Fibroblast of lung (primary cell): ENCODE measurements around the gene KCMF1. TPM values are rescaled to one million over a fixed set of nuclear protein-coding genes. Genes with fewer than 3 reads are reported as not detected.

ENCODE experiments used
- DNase-seq, 2 donors: peaks; one replicate each; pipeline versions ENCODE4 v3.0.0 to v3.0.0-alpha.2; 2010; ENCODE audit warnings: low read depth in 2 of 2
- H2AFZ ChIP-seq: 2 replicates; pipeline ENCODE4 v1.5.1; 2012; ENCODE audit warnings: low read length, control low read depth, inconsistent platforms
- H3K27ac ChIP-seq: 2 replicates; pipeline ENCODE4 v1.5.1; 2011; ENCODE audit warnings: low read length, control low read depth; ENCODE audit not compliant: insufficient read depth
- H3K27me3 ChIP-seq: 2 replicates; pipeline ENCODE4 v1.5.1; 2011; ENCODE audit warnings: mild to moderate bottlenecking, low read length; ENCODE audit not compliant: control insufficient read depth, insufficient read depth
- H3K36me3 ChIP-seq: 2 replicates; pipeline ENCODE4 v1.5.1; 2011; ENCODE audit warnings: low read length; ENCODE audit not compliant: control insufficient read depth, insufficient read depth
- H3K4me1 ChIP-seq: 2 replicates; pipeline ENCODE4 v1.5.1; 2011; ENCODE audit warnings: low read length; ENCODE audit not compliant: control insufficient read depth, insufficient read depth; ENCODE audit errors: extremely low read depth
- H3K4me2 ChIP-seq: 2 replicates; pipeline ENCODE4 v1.5.1; 2011; ENCODE audit warnings: low read length, control low read depth; ENCODE audit not compliant: insufficient read depth; ENCODE audit errors: extremely low read depth
- H3K4me3 ChIP-seq, 4 experiments: fragments of 200-600 bp in 1 of 4; sonication (generic) in 1 of 4; replicated peaks in 1 of 4; 2 replicates each; pipeline ENCODE4 v1.5.1; 2011 to 2016; ENCODE audit warnings: low read length in 4 of 4, low read depth in 3 of 4, mild to moderate bottlenecking in 3 of 4, control low read depth in 2 of 4, inconsistent platforms in 1 of 4, mixed read lengths in 1 of 4; ENCODE audit not compliant: insufficient read depth in 1 of 4; ENCODE audit errors: control extremely low read depth in 1 of 4
- H3K79me2 ChIP-seq: 2 replicates; pipeline ENCODE4 v1.5.1; 2012; ENCODE audit warnings: mild to moderate bottlenecking, low read length, inconsistent platforms; ENCODE audit not compliant: control insufficient read depth, insufficient read depth
- H3K9ac ChIP-seq: 2 replicates; pipeline ENCODE4 v1.5.1; 2011; ENCODE audit warnings: mild to moderate bottlenecking, low read length, control low read depth; ENCODE audit not compliant: insufficient read depth
- H3K9me3 ChIP-seq: 2 replicates; pipeline ENCODE4 v1.5.1; 2012; ENCODE audit warnings: low read depth, low read length; ENCODE audit not compliant: control insufficient read depth, insufficient read depth
- H4K20me1 ChIP-seq: 2 replicates; pipeline ENCODE4 v1.5.1; 2011; ENCODE audit warnings: low read length; ENCODE audit not compliant: control insufficient read depth, insufficient read depth; ENCODE audit errors: extremely low read depth
- CTCF ChIP-seq, 2 donors: IDR thresholded peaks in 1 of 2; conservative IDR thresholded peaks in 1 of 2; 1 replicate in 1 of 2; 2 replicates in 1 of 2; pipeline ENCODE4 v1.5.1; 2011 to 2012; ENCODE audit warnings: low read length in 2 of 2, control low read depth in 1 of 2, inconsistent platforms in 1 of 2, low read depth in 1 of 2, mild to moderate bottlenecking in 1 of 2
- EZH2 ChIP-seq: IDR thresholded peaks from 2 replicates; pipeline ENCODE4 v1.5.1; 2012; ENCODE audit warnings: low read length, control low read depth, mild to moderate bottlenecking; ENCODE audit errors: missing control alignments
- polyA plus RNA-seq, 2 donors: library from polyadenylated mRNA; depleted of rRNA in 1 of 2; stranded (reverse) in 1 of 2; unstranded in 1 of 2; fragments of >200 nt; gene quantifications; 2 replicates each; pipeline ENCODE4 v1.2.1, GENCODE V29; 2011 to 2012; ENCODE audit warnings: missing spikeins in 1 of 2
- total RNA-seq: library from RNA; depleted of rRNA; stranded (reverse); fragments of >200 nt; gene quantifications from 2 replicates; pipeline ENCODE4 v1.2.1, GENCODE V29; 2014

The KCMF1 gene
- total and polyA plus RNA-seq, 2 donors (not counting 1 experiment from before 2014, with no cell fraction given): 61.8 to 120 TPM

GRCh38 chr2:84966731-84967130 is 4.2 kb upstream of the KCMF1 start:
- Histone ChIP-seq H3K9ac (no peak overlapping the region), H3K4me2 (no peak overlapping the region), H4K20me1 (no peaks in the 10 kb centered on the region), H3K79me2 (peaks cover 33% of the 10 kb centered on the region), H3K36me3 (no peaks in the 10 kb centered on the region), H3K9me3 (no peaks in the 10 kb centered on the region), H3K4me3 (no peak overlapping the region), H3K4me1 (peaks cover 8% of the 10 kb centered on the region), H2AFZ (no peak overlapping the region), H3K27ac (no peak overlapping the region), H3K27me3 (no peaks in the 10 kb centered on the region)
- no peak for DNase-seq
- no peak for TF ChIP-seq CTCF (conservative IDR thresholded peaks at IDR 0.05 in 1 of 2, IDR thresholded peaks at IDR 0.05 in 1 of 2; ENCODE audit: low read depth in 1 of 2, low read length in 2 of 2)
- TF ChIP-seq EZH2: no peak

DNA sequence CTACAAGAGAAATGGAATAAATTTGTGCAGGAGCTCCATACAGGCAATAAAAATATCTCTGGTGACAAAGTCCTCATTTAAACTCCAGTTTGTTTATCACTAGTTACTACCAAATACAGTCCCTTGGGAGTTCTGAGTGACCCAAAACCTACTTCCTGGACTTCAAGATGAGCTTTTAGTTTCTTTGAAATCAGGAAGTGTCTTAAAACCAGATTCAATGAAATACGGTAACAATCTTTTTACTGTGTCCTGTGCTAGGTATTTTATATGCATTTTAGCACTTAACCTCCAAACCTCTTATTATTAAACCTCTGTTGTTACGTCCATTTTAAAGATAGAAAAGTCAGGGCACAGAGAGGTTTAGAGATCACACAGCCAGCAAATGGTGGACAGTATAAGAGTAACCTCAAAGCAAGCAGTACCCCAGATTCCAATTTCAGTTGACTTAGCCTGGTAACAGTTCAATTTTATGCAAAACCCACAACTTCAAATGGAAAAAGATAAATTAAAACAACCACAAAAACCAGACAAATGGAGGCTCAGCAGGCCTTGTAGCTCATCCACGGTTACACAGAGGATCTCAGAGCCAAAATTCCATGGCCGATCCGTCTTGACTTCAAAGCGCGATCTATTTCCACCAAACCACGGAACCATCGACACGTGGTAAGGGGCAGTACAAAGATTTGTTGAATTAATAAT is 1.3 kb upstream of the KCMF1 start:
- H3K4me1 ChIP-seq: no peaks in the 10 kb centered on the region
- peak overlapping the region; percentile 90 for H3K9ac ChIP-seq
- H4K20me1 ChIP-seq: no peaks in the 10 kb centered on the region
- H3K4me3 ChIP-seq: peak overlapping the region; percentile 70 to 96 (median 84)
- peaks cover 60% of the 10 kb centered on the region for H3K79me2 ChIP-seq
- no peak for TF ChIP-seq EZH2
- no peak for TF ChIP-seq CTCF (conservative IDR thresholded peaks at IDR 0.05 in 1 of 2, IDR thresholded peaks at IDR 0.05 in 1 of 2; ENCODE audit: low read depth in 1 of 2, low read length in 2 of 2)
- peak overlapping the region; percentile 34 for H2AFZ ChIP-seq
- no peaks in the 10 kb centered on the region for H3K27me3 ChIP-seq
- peak overlapping the region; percentile 93 for H3K27ac ChIP-seq
- no peaks in the 10 kb centered on the region for H3K36me3 ChIP-seq
- H3K4me2 ChIP-seq: peak overlapping the region; percentile 98
- no peaks in the 10 kb centered on the region for H3K9me3 ChIP-seq
- DNase-seq: peak; percentile 43 to 59

DNA sequence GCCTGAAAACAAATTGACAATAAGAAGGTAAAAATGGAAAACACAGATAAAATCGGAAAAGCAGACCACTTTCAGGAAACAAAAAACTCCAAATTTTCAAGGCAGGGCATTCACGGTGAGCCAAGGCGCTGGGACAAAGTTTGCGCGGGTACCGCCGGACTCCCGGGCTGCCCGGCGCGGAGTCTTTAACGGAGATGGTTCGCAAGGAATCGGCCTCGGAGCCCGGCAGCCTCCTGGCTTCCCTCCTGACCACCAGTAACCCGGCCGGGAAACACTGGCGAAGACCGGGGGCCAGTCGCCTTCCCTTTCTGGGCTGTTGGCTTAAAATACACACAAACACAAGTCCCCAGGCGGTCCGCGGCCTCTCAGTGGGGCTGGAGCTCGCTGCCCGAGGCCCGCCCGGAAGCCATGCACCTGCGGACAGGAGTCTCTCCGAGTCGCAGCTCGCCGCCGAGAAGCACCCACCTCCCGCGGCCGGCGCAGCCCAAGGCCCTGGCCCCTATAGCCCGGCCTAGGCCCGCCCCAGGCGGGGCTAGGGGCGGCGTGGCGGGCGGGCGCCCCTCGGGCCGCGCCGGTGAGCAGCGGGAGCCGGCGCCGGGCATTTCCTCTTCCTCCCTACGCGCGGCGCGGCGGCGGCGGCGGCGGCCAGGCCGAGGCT is 622 bp upstream of the KCMF1 start:
- Histone ChIP-seq H3K36me3 (no peaks in the 10 kb centered on the region), H3K4me2 (peak overlapping the region; percentile 98), H3K4me1 (no peaks in the 10 kb centered on the region), H4K20me1 (no peaks in the 10 kb centered on the region), H3K27ac (peak overlapping the region; percentile 93), H3K27me3 (no peaks in the 10 kb centered on the region), H3K9me3 (no peaks in the 10 kb centered on the region), H3K79me2 (peaks cover 67% of the 10 kb centered on the region), H3K9ac (peak overlapping the region; percentile 90), H2AFZ (peak overlapping the region; percentile 34), H3K4me3 (peak overlapping the region; percentile 70 to 96 (median 84))
- TF ChIP-seq CTCF (conservative IDR thresholded peaks at IDR 0.05 in 1 of 2, IDR thresholded peaks at IDR 0.05 in 1 of 2; ENCODE audit: low read depth in 1 of 2, low read length in 2 of 2): no peak
- TF ChIP-seq EZH2: no peak
- peak; percentile 45 to 57 for DNase-seq
